SK-N-MC (cell line): ENCODE results near the gene LAMC2.

Experiments used
- EZH2 ChIP-seq: fragments of 200-600 bp; sonication (generic); IDR thresholded peaks from one replicate; pipeline ENCODE4 v1.6.1; 2017; ENCODE audit warnings: antibody characterized with exemption
- FOXP2 ChIP-seq: optimal IDR thresholded peaks from 2 replicates; pipeline ENCODE3; 2011; ENCODE audit warnings: mild to moderate bottlenecking, moderate library complexity; ENCODE audit not compliant: insufficient read depth; ENCODE audit errors: extremely low read length, control extremely low read depth
- POLR2AphosphoS5 ChIP-seq: IDR thresholded peaks from 2 replicates; pipeline ENCODE4 v1.6.1; 2012; ENCODE audit warnings: mild to moderate bottlenecking, low read depth, low read length, borderline replicate concordance

DNA sequence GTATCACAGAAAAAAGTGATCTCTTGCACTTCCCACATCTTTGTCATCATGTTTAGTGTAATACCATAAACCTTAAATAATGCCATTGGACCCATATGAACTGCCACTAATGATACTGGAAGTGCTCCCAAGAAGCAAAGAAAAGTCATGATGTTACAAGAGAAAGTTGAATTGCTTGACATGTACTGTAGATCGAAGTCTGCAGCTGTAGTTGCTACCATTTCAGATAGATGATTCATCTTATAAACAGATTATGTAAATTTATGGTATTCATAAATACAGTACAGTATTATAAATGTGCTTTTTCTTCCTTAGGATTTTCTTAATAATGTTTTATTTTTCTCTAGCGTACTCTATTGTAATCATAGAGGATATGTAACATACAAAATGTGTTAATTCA is 30.1 kb upstream of the LAMC2 start:
- TF ChIP-seq EZH2, result no peak
- no peak for TF ChIP-seq POLR2AphosphoS5
- TF ChIP-seq FOXP2, result no peak
